Neural progenitor cell (in vitro differentiated cells): ENCODE results near the gene TRPM3. TPM values are rescaled to one million over a fixed set of nuclear protein-coding genes. Genes with fewer than 3 reads are reported as not detected.

Source experiments
- DNase-seq: peaks from one replicate; pipeline ENCODE4 v3.0.0-alpha.2; 2016; ENCODE audit warnings: low spot score
- H2AFZ ChIP-seq: fragments of 200-600 bp; sonication (generic); replicated peaks from 2 replicates; pipeline ENCODE4 v1.6.1; 2016; ENCODE audit warnings: antibody characterized with exemption
- H3F3A ChIP-seq: fragments of 200-600 bp; sonication (generic); 2 replicates; pipeline ENCODE4 v1.6.1; 2016; ENCODE audit warnings: antibody characterized with exemption, low read depth
- H3K27ac ChIP-seq: fragments of 200-600 bp; sonication (generic); 2 replicates; pipeline ENCODE4 v1.5.1; 2016; ENCODE audit warnings: mild to moderate bottlenecking
- H3K27me3 ChIP-seq: fragments of 200-600 bp; sonication (generic); 2 replicates; pipeline ENCODE4 v1.6.1; 2016; ENCODE audit warnings: mild to moderate bottlenecking, moderate library complexity
- H3K36me3 ChIP-seq: fragments of 200-600 bp; sonication (generic); 2 replicates; pipeline ENCODE4 v1.5.1; 2016
- H3K4me1 ChIP-seq: fragments of 200-600 bp; sonication (generic); 2 replicates; pipeline ENCODE4 v1.6.1; 2016; ENCODE audit warnings: mixed run types
- H3K4me2 ChIP-seq: fragments of 200-600 bp; sonication (generic); 2 replicates; pipeline ENCODE4 v1.6.1; 2016
- H3K4me3 ChIP-seq: fragments of 200-600 bp; sonication (generic); 2 replicates; pipeline ENCODE4 v1.5.1; 2016
- H3K79me2 ChIP-seq: fragments of 200-600 bp; sonication (generic); 2 replicates; pipeline ENCODE4 v1.6.1; 2016; ENCODE audit warnings: low read depth
- H3K9ac ChIP-seq: fragments of 200-600 bp; sonication (generic); 2 replicates; pipeline ENCODE4 v1.6.1; 2016
- H3K9me3 ChIP-seq: fragments of 200-600 bp; sonication (generic); 2 replicates; pipeline ENCODE4 v1.5.1; 2016; ENCODE audit warnings: low read depth
- H4K20me1 ChIP-seq: fragments of 200-600 bp; sonication (generic); 2 replicates; pipeline ENCODE4 v1.6.1; 2016; ENCODE audit warnings: low read depth
- H3K27ac Mint-ChIP-seq: 3 replicates; pipeline ENCODE4 v1.8.0; 2021; ENCODE audit warnings: mixed read lengths
- H3K27me3 Mint-ChIP-seq: 2 replicates; pipeline ENCODE4 v1.8.0; 2022; ENCODE audit warnings: low read depth, mild to moderate bottlenecking, inconsistent platforms, moderate library complexity, mixed read lengths; ENCODE audit not compliant: insufficient read depth
- H3K36me3 Mint-ChIP-seq: 3 replicates; pipeline ENCODE4 v1.8.0; 2021; ENCODE audit warnings: mixed read lengths
- H3K4me1 Mint-ChIP-seq: 3 replicates; pipeline ENCODE4 v1.8.0; 2021; ENCODE audit warnings: mixed read lengths
- H3K4me3 Mint-ChIP-seq: 3 replicates; pipeline ENCODE4 v1.8.0; 2021; ENCODE audit warnings: mild to moderate bottlenecking, moderate library complexity, mixed read lengths
- H3K9me3 Mint-ChIP-seq: 3 replicates; pipeline ENCODE4 v1.8.0; 2020; ENCODE audit warnings: mixed read lengths
- CTCF ChIP-seq: fragments of 200-600 bp; sonication (generic); IDR thresholded peaks from 2 replicates; pipeline ENCODE4 v1.5.1; 2017; ENCODE audit warnings: antibody characterized with exemption, mild to moderate bottlenecking
- EZH2 ChIP-seq: fragments of 200-600 bp; sonication (generic); IDR thresholded peaks from 2 replicates; pipeline ENCODE4 v1.6.1; 2017; ENCODE audit warnings: antibody characterized with exemption, mild to moderate bottlenecking, moderate library complexity
- EZH2phosphoT487 ChIP-seq: fragments of 200-600 bp; sonication (generic); IDR thresholded peaks from 2 replicates; pipeline ENCODE4 v1.6.1; 2017; ENCODE audit warnings: antibody characterized with exemption
- total RNA-seq: library from RNA; depleted of rRNA; stranded (reverse); fragments of >200 nt; gene quantifications from 2 replicates; pipeline ENCODE4 v1.2.3, GENCODE V29; 2015; ENCODE audit warnings: low replicate concordance

Gene TRPM3
- total RNA-seq, 1 donor from 2014 or later = 37.2 TPM

GRCh38 chr9:71122421-71122820 lies 1.0 kb upstream of the TRPM3 start:
- Mint-ChIP-seq H3K4me3 (peak overlapping the region; percentile 94), H3K36me3 (peaks cover 3% of the 10 kb centered on the region), H3K4me1 (peaks cover 52% of the 10 kb centered on the region), H3K27me3 (no peaks in the 10 kb centered on the region), H3K9me3 (peaks cover 3% of the 10 kb centered on the region), H3K27ac (peak overlapping the region; percentile 84)
- peaks cover 90% of the 10 kb centered on the region for H3K79me2 ChIP-seq
- no peak for TF ChIP-seq CTCF
- no peak for TF ChIP-seq EZH2phosphoT487
- TF ChIP-seq EZH2 = no peak
- H3K27me3 ChIP-seq = no peaks in the 10 kb centered on the region
- no peak overlapping the region for H2AFZ ChIP-seq
- H3K9me3 ChIP-seq = no peaks in the 10 kb centered on the region
- peaks cover 72% of the 10 kb centered on the region for H3F3A ChIP-seq
- no peak overlapping the region for H3K9ac ChIP-seq
- peak overlapping the region; percentile 99 for H3K4me2 ChIP-seq
- H3K4me3 ChIP-seq = peak overlapping the region; percentile 92
- H3K36me3 ChIP-seq = peaks cover 17% of the 10 kb centered on the region
- H3K4me1 ChIP-seq = peaks cover 56% of the 10 kb centered on the region
- no peaks in the 10 kb centered on the region for H4K20me1 ChIP-seq
- H3K27ac ChIP-seq = peak overlapping the region; percentile 98
- DNase-seq = no peak

- no peaks in the 10 kb centered on the region for H3K27me3 Mint-ChIP-seq
- no peak for DNase-seq
- H4K20me1 ChIP-seq = no peaks in the 10 kb centered on the region
- peaks cover 72% of the 10 kb centered on the region for H3F3A ChIP-seq
- H3K4me2 ChIP-seq = peak overlapping the region; percentile 99
- H3K36me3 ChIP-seq = peaks cover 17% of the 10 kb centered on the region
- no peak overlapping the region for H2AFZ ChIP-seq
- peaks cover 59% of the 10 kb centered on the region for H3K4me1 ChIP-seq
- peaks cover 90% of the 10 kb centered on the region for H3K79me2 ChIP-seq
- H3K4me3 Mint-ChIP-seq = peak overlapping the region; percentile 94
- H3K4me3 ChIP-seq = peak overlapping the region; percentile 92
- peaks cover 5% of the 10 kb centered on the region for H3K9me3 Mint-ChIP-seq
- H3K27me3 ChIP-seq = no peaks in the 10 kb centered on the region
- TF ChIP-seq EZH2phosphoT487 (no peak), EZH2 (no peak), CTCF (no peak)
- H3K27ac ChIP-seq = peak overlapping the region; percentile 98
- no peaks in the 10 kb centered on the region for H3K9me3 ChIP-seq
- H3K27ac Mint-ChIP-seq = peak overlapping the region; percentile 95
- peaks cover 7% of the 10 kb centered on the region for H3K36me3 Mint-ChIP-seq
- peaks cover 56% of the 10 kb centered on the region for H3K4me1 Mint-ChIP-seq
- peak overlapping the region; percentile 29 for H3K9ac ChIP-seq
Measured at GRCh38 chr9:71122022-71122275, 528 bp upstream of the TRPM3 start.

- Histone ChIP-seq H3K4me2 (peak overlapping the region; percentile 99), H3K4me3 (peak overlapping the region; percentile 92), H3K36me3 (peaks cover 5% of the 10 kb centered on the region), H3K27ac (peak overlapping the region; percentile 98), H3F3A (peaks cover 76% of the 10 kb centered on the region), H2AFZ (no peak overlapping the region), H3K9ac (no peak overlapping the region), H3K79me2 (peaks cover 90% of the 10 kb centered on the region), H4K20me1 (no peaks in the 10 kb centered on the region), H3K9me3 (no peaks in the 10 kb centered on the region), H3K27me3 (no peaks in the 10 kb centered on the region), H3K4me1 (peaks cover 72% of the 10 kb centered on the region)
- DNase-seq = peak; percentile 84
- no peaks in the 10 kb centered on the region for H3K27me3 Mint-ChIP-seq
- H3K4me3 Mint-ChIP-seq = peak overlapping the region; percentile 94
- peaks cover 16% of the 10 kb centered on the region for H3K36me3 Mint-ChIP-seq
- TF ChIP-seq CTCF (no peak), EZH2phosphoT487 (no peak), EZH2 (no peak)
- peaks cover 62% of the 10 kb centered on the region for H3K4me1 Mint-ChIP-seq
- H3K9me3 Mint-ChIP-seq = peaks cover 9% of the 10 kb centered on the region
- H3K27ac Mint-ChIP-seq = peak overlapping the region; percentile 89
Measured at GRCh38 chr9:71120501-71121247, 747 bp downstream of the TRPM3 start.
